ENCODE data around the gene IQCF6.
"Not testable (repeated sequence)": the region's sequence is repeated elsewhere in the genome, so short reads cannot be mapped to it uniquely, and the experiment has no call there.

Gene IQCF6

GRCh38 chr3:51742320-51742719 is 36.7 kb downstream of the IQCF6 start:
- H3K27ac ChIP-seq (ENCODE audit: insufficient read depth, low read depth, low read length, poor library complexity, severe bottlenecking); H3K9me3 ChIP-seq (ENCODE audit: control insufficient read depth, low read length); H3K27me3 ChIP-seq (ENCODE audit: control insufficient read depth, insufficient read depth, low read length, poor library complexity, severe bottlenecking); H3K36me3 ChIP-seq (ENCODE audit: control insufficient read depth, insufficient read depth, low read length); H3K4me3 ChIP-seq (ENCODE audit: insufficient read depth, low read depth, low read length); H3K4me1 ChIP-seq (ENCODE audit: control insufficient read depth, insufficient read depth, low read length): not testable (repeated sequence)
- WGBS, 2 experiments: 92 to 97% methylated on average over 3 of the region's 3 CpGs

GRCh38 chr3:51739110-51739509 is 39.9 kb downstream of the IQCF6 start:
- 79 to 87% methylated on average over 4 of the region's 4 CpGs for WGBS, 2 experiments
- no peak overlapping the region for H3K27ac ChIP-seq (ENCODE audit: insufficient read depth, low read depth, low read length, poor library complexity, severe bottlenecking)

GRCh38 chr3:51735950-51736349 is 43.1 kb downstream of the IQCF6 start:
- WGBS, 2 experiments: 94 to 100% methylated on average over 2 of the region's 2 CpGs
- no peaks in the 10 kb centered on the region for H3K4me1 ChIP-seq (ENCODE audit: control insufficient read depth, insufficient read depth, low read length)
- no peaks in the 10 kb centered on the region for H3K36me3 ChIP-seq (ENCODE audit: control insufficient read depth, insufficient read depth, low read length)
- H3K27me3 ChIP-seq (ENCODE audit: control insufficient read depth, insufficient read depth, low read length, poor library complexity, severe bottlenecking): no peaks in the 10 kb centered on the region
- H3K4me3 ChIP-seq (ENCODE audit: insufficient read depth, low read depth, low read length): no peak overlapping the region
- H3K9me3 ChIP-seq (ENCODE audit: control insufficient read depth, low read length): no peaks in the 10 kb centered on the region
- H3K27ac ChIP-seq (ENCODE audit: insufficient read depth, low read depth, low read length, poor library complexity, severe bottlenecking): no peak overlapping the region

More at GRCh38 chr3:51739110-51739509, 39.9 kb downstream of the IQCF6 start:
- Histone ChIP-seq H3K4me3 (ENCODE audit: insufficient read depth, low read depth, low read length) (no peak overlapping the region), H3K36me3 (ENCODE audit: control insufficient read depth, insufficient read depth, low read length) (no peaks in the 10 kb centered on the region), H3K9me3 (ENCODE audit: control insufficient read depth, low read length) (no peaks in the 10 kb centered on the region), H3K4me1 (ENCODE audit: control insufficient read depth, insufficient read depth, low read length) (no peaks in the 10 kb centered on the region), H3K27me3 (ENCODE audit: control insufficient read depth, insufficient read depth, low read length, poor library complexity, severe bottlenecking) (no peaks in the 10 kb centered on the region)

- WGBS, 2 experiments: 82% methylated on average over 3 of the region's 3 CpGs; no CpG with 5 or more reads in 1 of the 2 experiments
- Histone ChIP-seq H3K27ac (ENCODE audit: insufficient read depth, low read depth, low read length, poor library complexity, severe bottlenecking) (no peak overlapping the region), H3K4me3 (ENCODE audit: insufficient read depth, low read depth, low read length) (no peak overlapping the region), H3K36me3 (ENCODE audit: control insufficient read depth, insufficient read depth, low read length) (no peaks in the 10 kb centered on the region), H3K9me3 (ENCODE audit: control insufficient read depth, low read length) (no peaks in the 10 kb centered on the region), H3K4me1 (ENCODE audit: control insufficient read depth, insufficient read depth, low read length) (no peaks in the 10 kb centered on the region), H3K27me3 (ENCODE audit: control insufficient read depth, insufficient read depth, low read length, poor library complexity, severe bottlenecking) (no peaks in the 10 kb centered on the region)
Observed at GRCh38 chr3:51735039-51735438, 44.0 kb downstream of the IQCF6 start.

GRCh38 chr3:51734572-51734907 is 44.5 kb downstream of the IQCF6 start:
- no peak overlapping the region for H3K4me3 ChIP-seq (ENCODE audit: insufficient read depth, low read depth, low read length)
- 20 to 30% methylated on average over 3 of the region's 3 CpGs for WGBS, 2 experiments
- H3K36me3 ChIP-seq (ENCODE audit: control insufficient read depth, insufficient read depth, low read length): no peaks in the 10 kb centered on the region
- no peaks in the 10 kb centered on the region for H3K9me3 ChIP-seq (ENCODE audit: control insufficient read depth, low read length)
- no peaks in the 10 kb centered on the region for H3K4me1 ChIP-seq (ENCODE audit: control insufficient read depth, insufficient read depth, low read length)
- H3K27ac ChIP-seq (ENCODE audit: insufficient read depth, low read depth, low read length, poor library complexity, severe bottlenecking): no peak overlapping the region
- H3K27me3 ChIP-seq (ENCODE audit: control insufficient read depth, insufficient read depth, low read length, poor library complexity, severe bottlenecking): no peaks in the 10 kb centered on the region

GRCh38 chr3:51733859-51734571 is 45.0 kb downstream of the IQCF6 start:
- Histone ChIP-seq H3K4me1 (ENCODE audit: control insufficient read depth, insufficient read depth, low read length) (no peaks in the 10 kb centered on the region), H3K36me3 (ENCODE audit: control insufficient read depth, insufficient read depth, low read length) (no peaks in the 10 kb centered on the region), H3K27ac (ENCODE audit: insufficient read depth, low read depth, low read length, poor library complexity, severe bottlenecking) (no peak overlapping the region), H3K27me3 (ENCODE audit: control insufficient read depth, insufficient read depth, low read length, poor library complexity, severe bottlenecking) (no peaks in the 10 kb centered on the region), H3K4me3 (ENCODE audit: insufficient read depth, low read depth, low read length) (no peak overlapping the region), H3K9me3 (ENCODE audit: control insufficient read depth, low read length) (no peaks in the 10 kb centered on the region)
- 88 to 93% methylated on average over 4 of the region's 4 CpGs for WGBS, 2 experiments

GRCh38 chr3:51729042-51729633 is 49.9 kb downstream of the IQCF6 start:
- Histone ChIP-seq H3K4me3 (ENCODE audit: insufficient read depth, low read depth, low read length) (no peak overlapping the region), H3K27me3 (ENCODE audit: control insufficient read depth, insufficient read depth, low read length, poor library complexity, severe bottlenecking) (no peaks in the 10 kb centered on the region), H3K4me1 (ENCODE audit: control insufficient read depth, insufficient read depth, low read length) (no peaks in the 10 kb centered on the region), H3K27ac (ENCODE audit: insufficient read depth, low read depth, low read length, poor library complexity, severe bottlenecking) (no peak overlapping the region), H3K36me3 (ENCODE audit: control insufficient read depth, insufficient read depth, low read length) (no peaks in the 10 kb centered on the region), H3K9me3 (ENCODE audit: control insufficient read depth, low read length) (no peaks in the 10 kb centered on the region)

All from ectodermal cell (in vitro differentiated cells).